Right lobe of liver (tissue), 4 donors: ENCODE measurements around the gene CLDN4.

Experiments
- CTCF ChIP-seq, 4 donors: fragments of 200-600 bp in 3 of 4; fragments of 450-650 bp in 1 of 4; IDR thresholded peaks; one replicate each; pipeline versions ENCODE4 v1.5.1 to v1.8.0; 2016 to 2022; ENCODE audit warnings: antibody characterized with exemption in 4 of 4, mild to moderate bottlenecking in 2 of 4
- POLR2A ChIP-seq: fragments of 450-650 bp; IDR thresholded peaks from one replicate; pipeline ENCODE4 v1.6.1; 2017; ENCODE audit warnings: antibody characterized with exemption, mild to moderate bottlenecking
- donor health status: DM: no; HTN: no; CAD: no.
- donor health status: DM: no; HTN: no; CAD: no.
- donor health status: DM: no; HTN: yes; CAD: no.

GRCh38 chr7:73829505-73829904, 1.3 kb upstream of the CLDN4 start:
- TF ChIP-seq POLR2A (no peak), CTCF (IDR thresholded peaks at IDR 0.05) (no peak)
